ENCODE results near the gene GANAB. TPM values are rescaled to one million over a fixed set of nuclear protein-coding genes. Genes with fewer than 3 reads are reported as not detected.

The GANAB gene
- total RNA-seq, 1 donor from 2014 or later: 91.4 TPM

- peak; percentile 26 for DNase-seq
- ATAC-seq (ENCODE audit: poor library complexity): no peak
- intact Hi-C loops (cut with DNase I): no loop called here
Observed at GRCh38 chr11:62605902-62606301, 40.5 kb downstream of the GANAB start.

- DNase-seq: no peak
- no peak for ATAC-seq (ENCODE audit: poor library complexity)
- intact Hi-C loops (cut with DNase I): no loop called here
Observed at GRCh38 chr11:62605467-62605866, 40.9 kb downstream of the GANAB start.

- intact Hi-C loops (cut with DNase I): no loop called here
- ATAC-seq (ENCODE audit: poor library complexity) (no peak), DNase-seq (peak; percentile 28)
Observed at GRCh38 chr11:62604460-62605120, 41.8 kb downstream of the GANAB start.

- DNase-seq: peak; percentile 20
- intact Hi-C loops (cut with DNase I): no loop called here
Observed at GRCh38 chr11:62603776-62604299, 42.6 kb downstream of the GANAB start.

GRCh38 chr11:62603072-62603408 lies 43.4 kb downstream of the GANAB start:
- no peak for ATAC-seq (ENCODE audit: poor library complexity)

More at GRCh38 chr11:62603776-62604299, 42.6 kb downstream of the GANAB start:
- ATAC-seq (ENCODE audit: poor library complexity): no peak

GRCh38 chr11:62602141-62603071 lies 44.0 kb downstream of the GANAB start:
- intact Hi-C loops (cut with DNase I): no loop called here
- ATAC-seq (ENCODE audit: poor library complexity) (peak; percentile 67), DNase-seq (peak; percentile 78)

More at GRCh38 chr11:62603072-62603408, 43.4 kb downstream of the GANAB start:
- intact Hi-C loops (cut with DNase I): no loop called here
- DNase-seq: peak; percentile 54

GRCh38 chr11:62601372-62602140 lies 44.9 kb downstream of the GANAB start, which contains the start of gene MTA2:
MTA2 (minus strand) TSS chr11:62601865; CDS start chr11:62601450, 415 bp downstream.
- peak; percentile 94 for ATAC-seq (ENCODE audit: poor library complexity)
- intact Hi-C loops (cut with DNase I): no loop called here
- peak; percentile 97 for DNase-seq

GRCh38 chr11:62601122-62601371 lies 45.4 kb downstream of the GANAB start:
- ATAC-seq (ENCODE audit: poor library complexity): peak; percentile 42
- DNase-seq: peak; percentile 76
- intact Hi-C loops (cut with DNase I): no loop called here

GRCh38 chr11:62600367-62601121 lies 45.9 kb downstream of the GANAB start:
- intact Hi-C loops (cut with DNase I): no loop called here
- ATAC-seq (ENCODE audit: poor library complexity): no peak

GRCh38 chr11:62599901-62600300 lies 46.5 kb downstream of the GANAB start:
- DNase-seq: no peak
- ATAC-seq (ENCODE audit: poor library complexity): no peak
- intact Hi-C loops (cut with DNase I): no loop called here

More at GRCh38 chr11:62600367-62601121, 45.9 kb downstream of the GANAB start:
- DNase-seq: no peak

- intact Hi-C loops (cut with DNase I): no loop called here
- DNase-seq (peak; percentile 95), ATAC-seq (ENCODE audit: poor library complexity) (peak; percentile 45)
Observed at GRCh38 chr11:62599069-62599696, 47.2 kb downstream of the GANAB start.

GRCh38 chr11:62595124-62595523 lies 51.3 kb downstream of the GANAB start:
- intact Hi-C loops (cut with DNase I): no loop called here
- ATAC-seq (ENCODE audit: poor library complexity) (no peak), DNase-seq (no peak)

GRCh38 chr11:62593434-62594044 lies 52.9 kb downstream of the GANAB start:
- DNase-seq: peak; percentile 88
- peak; percentile 9 for ATAC-seq (ENCODE audit: poor library complexity)
- intact Hi-C loops (cut with DNase I): no loop called here

GRCh38 chr11:62592989-62593421 lies 53.4 kb downstream of the GANAB start:
- intact Hi-C loops (cut with DNase I): no loop called here
- DNase-seq: no peak
- ATAC-seq (ENCODE audit: poor library complexity): no peak

GRCh38 chr11:62592146-62592815 lies 54.1 kb downstream of the GANAB start:
- intact Hi-C loops (cut with DNase I): no loop called here
- no peak for DNase-seq
- ATAC-seq (ENCODE audit: poor library complexity): peak; percentile 16

GRCh38 chr11:62591448-62592145 lies 54.8 kb downstream of the GANAB start, which contains the start of gene TUT1:
TUT1 (minus strand) TSS chr11:62591523; CDS start chr11:62591485, 38 bp downstream.
- peak; percentile 97 for DNase-seq
- peak; percentile 96 for ATAC-seq (ENCODE audit: poor library complexity)
- intact Hi-C loops (cut with DNase I): no loop called here

All from Right ventricle myocardium superior (tissue), 1 donor.